ENCODE measurements around the gene ATP8B1.

GRCh38 chr18:57759650-57760049 is 43.5 kb downstream of the ATP8B1 start:
- TF ChIP-seq CTCF (IDR thresholded peaks at IDR 0.05; ENCODE audit: extremely low read depth in 1 of 2, insufficient read depth in 1 of 2, low read depth in 1 of 2, low read length in 2 of 2) (no peak), POLR2AphosphoS5 (IDR thresholded peaks at IDR 0.05; ENCODE audit: insufficient read depth, low read depth, low read length) (no peak), EZH2 (IDR thresholded peaks at IDR 0.05; ENCODE audit: borderline replicate concordance, low read depth, low read length, severe bottlenecking) (no peak), MAX (IDR thresholded peaks at IDR 0.05; ENCODE audit: insufficient read depth, insufficient read length) (no peak), POLR2A (IDR thresholded peaks at IDR 0.05; ENCODE audit: low read depth, low read length) (no peak), JUN (IDR thresholded peaks at IDR 0.05; ENCODE audit: borderline replicate concordance, insufficient read depth, insufficient read length, low read depth) (no peak), MYC (IDR thresholded peaks at IDR 0.05; ENCODE audit: low read depth, low read length) (no peak), FOS (IDR thresholded peaks at IDR 0.05; ENCODE audit: borderline replicate concordance, insufficient read depth, low read length) (no peak)

Measured in endothelial cell of umbilical vein (primary cell).